HG03025 (cell line): Measurements from ENCODE around the gene UBE2E2.
"Not testable (repeated sequence)": the region's sequence is repeated elsewhere in the genome, so short reads cannot be mapped to it uniquely, and the experiment has no call there.

ENCODE experiments used
- ATAC-seq: cut with Tn5 transposase; IDR thresholded peaks from one replicate; pipeline ENCODE4 v1.9.1; 2021; ENCODE audit warnings: mild to moderate bottlenecking, moderate library complexity; ENCODE audit not compliant: unreplicated experiment, low FRiP score

The UBE2E2 gene

DNA sequence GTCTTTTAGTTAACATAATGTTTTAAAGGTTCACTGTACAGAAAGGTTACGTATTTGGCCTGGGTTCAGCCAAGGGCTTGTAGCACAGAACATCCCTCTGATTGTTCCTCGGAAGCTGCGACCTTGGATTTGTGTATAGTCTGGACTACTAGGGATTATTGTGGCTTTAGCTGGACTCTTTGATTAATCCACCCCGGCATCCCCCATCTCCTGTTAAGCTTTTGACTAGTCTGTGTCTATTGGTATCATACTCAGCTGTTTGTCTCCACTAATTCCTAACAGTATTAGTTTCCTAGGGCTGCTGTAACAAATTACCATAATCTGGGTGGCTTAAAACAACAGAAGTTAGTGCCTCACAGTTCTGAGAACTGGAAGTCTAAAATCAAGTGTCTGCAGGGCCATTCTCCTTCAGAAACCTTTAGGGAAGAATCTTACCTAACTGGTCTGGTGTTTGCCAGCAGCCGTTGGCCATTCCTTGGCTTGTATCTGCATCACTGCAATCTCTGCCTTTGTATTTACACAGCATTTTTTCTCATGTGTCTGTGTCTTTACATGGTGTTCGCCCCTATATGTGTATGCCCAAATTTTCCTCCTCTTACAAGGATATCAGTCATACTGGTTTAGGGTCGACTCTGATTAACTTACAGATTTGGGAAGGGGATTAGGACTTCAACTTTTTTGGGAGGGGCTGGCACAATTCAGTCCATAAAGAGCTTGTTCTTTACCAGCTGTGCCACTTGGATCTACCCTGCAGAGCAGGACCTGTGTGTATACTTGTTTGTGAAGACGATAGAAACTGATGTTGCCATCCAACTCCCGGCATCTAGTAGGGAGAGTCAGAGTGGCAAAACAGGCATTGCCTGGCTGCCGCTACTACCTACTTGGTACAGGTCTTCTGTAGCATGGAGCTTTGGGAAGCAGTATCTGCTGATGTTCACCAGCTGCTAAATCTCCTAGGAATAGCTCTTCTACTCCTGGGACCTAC, 117.8 kb downstream of the UBE2E2 start:
- no peak for ATAC-seq

DNA sequence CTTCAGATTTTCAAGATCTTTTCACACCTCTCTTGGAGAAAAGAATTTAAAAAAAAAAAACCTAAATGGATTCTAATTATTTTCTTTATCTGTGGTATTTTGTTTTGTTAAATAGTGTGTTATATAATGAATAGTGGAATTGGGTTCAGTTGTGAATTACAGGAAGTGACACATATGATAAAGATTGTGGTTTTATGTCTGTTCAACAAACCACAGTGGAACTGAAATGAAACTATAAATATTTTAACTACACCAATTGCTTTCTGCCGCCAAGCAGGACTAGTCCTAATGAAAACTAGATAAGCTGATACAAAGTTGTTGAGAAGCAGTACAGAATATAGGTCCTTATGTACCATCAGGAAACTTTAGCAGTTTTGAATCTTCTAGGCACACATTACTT, 121.6 kb downstream of the UBE2E2 start:
- ATAC-seq: no peak

DNA sequence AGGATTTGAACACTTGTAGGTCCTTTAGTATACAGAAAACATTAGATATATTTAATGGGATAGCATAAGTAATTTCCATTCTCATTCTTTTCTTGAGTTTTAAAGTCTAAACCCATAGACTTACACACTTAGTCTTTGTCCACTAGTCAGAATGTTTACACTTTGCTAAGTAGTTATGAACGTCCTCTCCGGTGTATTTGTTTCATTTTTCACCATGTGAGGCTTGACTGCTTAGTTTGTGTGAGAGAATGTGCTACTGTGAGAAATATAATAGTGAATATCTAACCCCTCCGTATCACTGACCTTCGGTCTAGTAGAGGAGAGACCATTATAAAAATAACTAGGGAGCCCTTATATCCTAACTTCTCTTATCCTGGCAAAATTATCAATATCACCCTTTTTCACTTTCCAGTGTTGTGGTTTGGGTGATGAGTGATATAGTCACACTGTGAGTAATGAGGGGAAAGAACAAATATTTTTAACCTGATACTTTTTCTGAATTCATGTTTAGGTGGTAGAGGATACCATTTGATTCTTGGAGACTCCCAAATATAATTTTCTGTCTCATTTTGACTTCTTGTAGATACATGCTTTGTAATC, 122.4 kb downstream of the UBE2E2 start:
- ATAC-seq: peak; percentile 66

DNA sequence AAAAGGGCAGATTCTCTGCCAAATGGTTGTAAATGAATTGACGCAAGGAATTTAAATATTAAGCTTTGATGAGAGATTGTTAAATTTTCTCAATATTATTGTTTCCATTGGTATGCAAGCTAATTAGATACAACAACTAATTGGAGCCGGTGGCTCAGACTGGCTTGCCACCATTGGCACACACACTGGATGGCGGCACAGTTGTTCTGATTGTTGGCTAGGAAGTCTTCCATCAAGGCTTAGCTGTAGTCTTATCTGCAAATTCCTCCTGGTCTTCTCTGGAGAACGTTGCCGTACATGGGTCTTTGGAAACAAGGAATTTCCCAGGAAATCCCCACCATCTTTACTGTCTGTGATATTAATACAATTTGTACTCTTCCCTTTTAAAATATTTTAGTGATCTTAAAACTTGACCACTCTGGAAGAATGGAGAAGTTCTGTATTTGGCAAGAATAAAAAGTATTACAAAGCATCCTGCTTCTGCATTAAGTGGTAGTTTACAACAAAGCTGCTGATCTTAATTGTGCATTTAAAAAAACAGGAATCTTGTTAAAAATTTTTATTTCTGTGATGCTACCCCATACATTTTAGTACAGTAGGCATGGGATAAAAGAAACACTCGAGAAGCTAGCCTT, 126.5 kb downstream of the UBE2E2 start:
- ATAC-seq: no peak

DNA sequence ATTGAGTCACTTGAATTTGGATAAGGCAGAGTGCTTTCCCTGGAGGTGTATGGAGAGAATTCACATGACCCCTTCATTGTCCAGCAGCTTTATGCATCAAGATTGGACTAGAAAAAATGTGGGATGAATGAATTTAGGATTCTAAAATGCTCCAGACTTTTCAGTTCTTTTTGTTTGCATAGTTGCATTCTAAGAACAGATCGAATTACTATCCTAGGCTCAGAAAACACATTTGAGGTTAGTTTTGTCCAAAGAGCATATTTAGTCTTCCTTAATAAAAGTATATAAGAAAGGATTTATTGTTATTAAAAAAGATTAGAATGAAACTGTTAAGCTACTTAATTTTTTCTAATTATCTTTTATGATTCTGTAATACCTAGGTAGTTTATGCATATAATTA, 127.4 kb downstream of the UBE2E2 start:
- no peak for ATAC-seq

DNA sequence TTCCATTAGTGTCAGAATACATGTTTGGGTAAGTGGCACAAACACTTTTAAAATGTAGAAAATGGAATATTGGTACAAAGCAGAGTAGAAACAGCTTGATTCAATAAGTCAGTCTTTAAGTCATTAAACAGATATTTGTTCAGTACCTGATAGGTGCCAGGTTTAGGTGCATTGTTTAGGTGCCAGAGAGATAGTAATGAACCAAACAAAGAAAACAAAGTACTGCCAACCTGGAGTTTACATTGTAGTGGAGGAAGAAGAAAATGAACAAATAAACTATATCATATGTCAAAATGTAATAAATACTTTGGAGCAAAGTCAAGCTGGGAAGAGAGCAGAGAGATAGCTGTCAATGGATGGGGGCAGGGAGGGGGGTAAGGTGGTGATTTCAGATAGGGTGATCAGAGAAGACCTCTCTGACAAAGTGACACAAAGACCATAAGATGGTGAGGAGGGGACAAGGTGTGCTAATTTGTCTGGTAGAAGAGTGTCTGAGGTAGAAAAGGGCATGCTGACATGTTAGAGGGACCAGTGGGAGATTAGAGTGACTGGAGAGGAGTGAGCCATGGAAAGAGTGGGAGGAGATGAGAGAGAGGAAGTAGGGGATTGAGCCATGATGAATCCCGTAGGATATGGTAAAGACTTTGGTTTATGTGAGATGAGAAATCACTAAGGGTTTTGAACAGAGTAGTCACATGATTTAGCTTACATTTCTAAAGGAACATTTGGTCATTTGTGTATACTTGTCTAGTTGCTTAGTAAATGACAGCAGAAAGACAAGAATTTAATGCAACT, 128.2 kb downstream of the UBE2E2 start:
- ATAC-seq: no peak

DNA sequence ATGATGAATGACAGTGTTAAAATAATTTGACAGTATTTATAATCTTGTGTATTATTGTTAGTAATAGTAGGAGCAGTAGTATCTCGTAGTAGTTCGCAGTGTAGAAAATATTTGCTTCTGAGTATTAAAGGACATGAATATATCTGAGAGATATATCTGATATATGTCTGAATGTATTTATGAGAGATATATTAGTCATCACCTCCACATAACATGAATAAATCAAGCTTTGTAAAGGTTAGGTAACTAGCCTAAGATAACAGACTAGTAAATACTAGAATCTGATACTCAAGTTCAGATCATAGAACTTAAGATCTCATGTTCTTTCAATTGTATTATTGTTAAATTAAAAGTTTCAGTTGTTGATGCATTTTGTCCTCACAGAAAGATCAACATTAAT, 130.5 kb downstream of the UBE2E2 start:
- no peak for ATAC-seq

DNA sequence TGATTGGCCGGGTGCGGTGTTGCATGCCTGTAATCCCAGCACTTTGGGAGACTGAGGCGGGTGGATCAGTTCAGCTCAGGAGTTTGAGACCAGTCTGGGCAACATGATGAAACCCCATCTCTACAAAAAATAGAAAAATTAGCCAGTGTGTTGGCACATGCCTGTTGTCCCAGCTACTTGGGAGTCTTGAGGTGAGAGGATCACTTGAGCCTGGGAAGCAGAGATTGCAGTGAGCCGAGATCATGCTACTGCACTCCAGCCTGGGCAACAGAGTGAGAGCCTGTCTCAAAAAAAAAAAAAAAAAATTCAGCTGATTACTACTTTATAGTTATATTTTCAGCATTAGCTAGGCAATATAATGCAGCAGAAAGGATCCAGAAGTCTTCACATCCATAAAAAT, 133.7 kb downstream of the UBE2E2 start:
- not testable (repeated sequence) for ATAC-seq

DNA sequence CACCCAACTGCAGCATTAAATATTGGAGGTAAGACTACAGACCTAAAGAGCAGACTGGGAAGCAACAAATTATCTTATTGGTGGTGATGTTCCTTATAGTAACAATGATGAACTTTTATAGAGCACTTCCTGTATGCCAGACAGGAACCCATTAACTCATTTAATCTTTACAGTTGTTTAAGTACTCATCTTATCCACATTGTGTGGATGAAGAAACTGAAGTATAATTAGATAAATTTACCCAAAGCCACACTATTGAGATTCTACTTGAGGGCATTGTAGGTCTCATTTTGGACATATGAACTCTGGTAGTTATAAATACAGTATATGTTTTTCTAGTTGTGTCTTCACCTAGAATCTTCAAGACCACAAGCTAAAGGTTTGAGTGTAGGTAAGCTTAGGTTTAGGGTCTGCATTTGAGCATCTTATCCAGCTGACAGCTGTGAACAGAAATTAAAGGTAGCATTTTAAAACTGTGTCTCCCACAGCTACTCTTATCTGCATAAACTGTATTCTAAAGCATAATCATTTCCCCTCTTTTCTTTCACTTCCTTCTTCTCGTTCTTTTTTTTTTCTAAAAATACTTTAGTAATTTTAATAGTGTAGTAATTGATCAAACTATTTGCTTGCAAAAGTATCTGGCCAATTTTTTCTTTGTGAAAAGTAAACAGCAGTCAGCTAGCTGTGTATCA, 138.2 kb downstream of the UBE2E2 start:
- peak; percentile 63 for ATAC-seq

DNA sequence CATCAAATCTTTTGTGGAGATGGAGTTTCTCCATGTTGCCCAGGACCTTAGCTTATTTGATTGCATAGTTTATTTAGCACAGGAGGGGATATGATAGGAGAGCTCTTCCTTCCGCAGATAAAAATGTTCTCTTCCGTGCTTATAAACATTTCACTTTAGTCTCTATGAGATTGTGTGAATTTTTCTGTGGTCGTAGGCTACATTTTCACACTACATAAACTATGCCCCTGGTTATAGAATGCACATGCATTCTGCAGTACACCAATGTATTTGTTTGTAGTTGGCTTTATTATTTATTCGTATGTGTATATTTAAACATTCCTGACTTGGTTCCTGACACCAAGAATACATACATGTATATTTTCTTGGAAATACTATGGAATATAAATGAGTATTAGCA, 139.2 kb downstream of the UBE2E2 start:
- no peak for ATAC-seq

DNA sequence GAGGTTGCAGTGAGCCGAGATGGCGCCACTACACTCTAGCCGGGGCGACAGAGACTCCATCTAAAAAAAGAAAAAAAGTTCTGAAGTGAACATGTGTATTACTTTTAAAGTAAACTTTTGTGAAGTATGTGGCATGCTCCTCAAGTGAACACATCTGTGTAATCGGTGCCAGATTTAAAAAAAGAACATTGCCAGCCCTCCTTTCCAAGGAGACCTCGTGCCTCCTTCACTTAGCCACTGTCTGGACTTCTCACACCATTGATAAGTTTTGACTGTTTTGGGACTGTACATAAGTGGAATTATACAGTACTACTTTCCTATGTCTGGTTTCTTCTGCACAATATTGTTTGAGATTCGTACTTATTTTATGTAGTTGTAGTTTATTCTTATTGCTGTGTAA, 140.4 kb downstream of the UBE2E2 start:
- ATAC-seq: no peak

DNA sequence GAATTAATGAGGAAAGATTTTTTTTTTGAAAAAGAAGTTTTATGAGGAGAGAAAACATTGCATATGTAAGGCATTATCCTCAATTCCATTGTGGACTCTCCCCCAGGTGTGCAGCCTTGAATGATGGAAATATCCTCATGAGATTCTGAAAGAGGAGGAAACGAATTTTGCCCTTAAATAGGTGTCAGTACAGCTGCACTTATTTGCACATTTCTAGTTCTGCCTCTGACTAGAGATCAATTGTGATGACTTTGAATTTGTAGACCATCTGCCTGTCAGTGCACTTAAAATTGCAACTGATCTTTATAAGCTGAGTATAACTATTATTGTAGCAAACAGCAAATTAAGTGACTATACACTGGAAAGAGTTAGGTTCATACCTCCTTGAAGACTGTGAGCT, 141.8 kb downstream of the UBE2E2 start:
- no peak for ATAC-seq

DNA sequence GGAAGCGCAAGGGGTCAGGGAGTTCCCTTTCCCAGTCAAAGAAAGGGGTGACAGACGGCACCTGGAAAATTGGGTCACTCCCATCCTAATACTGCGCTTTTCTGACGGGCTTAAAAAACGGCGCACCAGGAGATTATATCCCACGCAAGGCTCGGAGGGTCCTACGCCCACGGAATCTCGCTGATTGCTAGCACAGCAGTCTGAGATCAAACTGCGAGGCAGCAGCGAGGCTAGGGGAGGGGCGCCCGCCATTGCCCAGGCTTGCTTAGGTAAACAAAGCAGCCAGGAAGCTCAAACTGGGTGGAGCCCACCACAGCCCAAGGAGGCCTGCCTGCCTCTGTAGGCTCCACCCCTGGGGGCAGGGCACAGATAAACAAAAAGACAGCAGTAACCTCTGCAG, 146.3 kb downstream of the UBE2E2 start:
- ATAC-seq: not testable (repeated sequence)

DNA sequence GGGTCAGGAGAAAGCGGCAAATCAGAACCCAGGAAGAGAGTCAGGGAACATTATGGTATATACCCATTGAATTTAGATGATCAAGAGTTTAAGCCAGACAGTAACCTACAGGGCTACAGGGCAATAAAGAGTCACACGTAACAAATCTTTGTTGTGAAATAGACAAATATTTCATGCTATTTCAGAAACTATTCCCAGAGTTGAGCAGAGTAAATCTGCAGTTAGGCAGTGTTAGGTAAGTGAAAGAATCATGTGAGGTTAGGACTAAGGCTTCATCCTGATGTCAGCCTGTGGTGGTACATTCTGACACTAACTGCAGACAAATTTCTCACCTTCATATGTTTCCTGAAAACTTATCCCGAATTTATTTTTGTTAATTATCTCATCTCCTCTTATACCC, 153.0 kb downstream of the UBE2E2 start:
- ATAC-seq: no peak

DNA sequence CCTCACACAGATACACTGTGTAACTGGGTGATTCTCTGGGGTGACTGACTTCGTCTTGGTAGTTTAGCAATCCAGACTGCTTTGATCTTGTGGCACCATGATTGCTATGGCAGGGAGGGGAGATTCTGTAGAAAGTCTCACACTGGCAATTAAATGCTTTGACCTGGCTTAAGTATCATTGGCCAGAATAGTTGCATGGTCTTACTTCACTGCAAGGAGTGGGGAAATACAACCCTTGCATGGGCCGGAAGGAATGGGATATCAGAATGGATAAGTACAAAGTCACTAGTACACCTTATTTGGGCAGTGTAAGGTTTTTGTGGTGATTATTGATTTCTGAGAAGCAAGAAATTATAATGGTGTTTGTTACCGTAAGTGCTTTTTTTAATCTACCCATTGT, 153.8 kb downstream of the UBE2E2 start:
- no peak for ATAC-seq

DNA sequence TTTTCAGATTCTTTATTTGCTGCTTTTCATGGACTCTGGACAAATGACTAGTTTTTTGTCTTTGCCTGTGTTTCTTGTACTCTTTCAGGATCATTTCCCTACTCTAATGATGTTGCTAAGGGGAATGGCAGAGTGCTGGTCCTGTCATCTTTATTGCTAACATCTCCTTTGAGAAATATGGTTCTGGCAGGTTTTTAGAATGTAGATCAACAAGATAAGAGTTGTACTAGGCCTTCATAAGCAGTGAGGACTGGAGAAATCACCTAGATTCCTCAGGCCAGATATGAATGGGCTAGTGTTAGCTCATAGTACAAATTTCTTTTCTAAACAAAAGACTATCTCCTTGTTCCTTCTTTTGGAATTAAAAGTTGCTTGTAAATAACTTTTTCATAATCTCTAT, 156.0 kb downstream of the UBE2E2 start:
- ATAC-seq: no peak

DNA sequence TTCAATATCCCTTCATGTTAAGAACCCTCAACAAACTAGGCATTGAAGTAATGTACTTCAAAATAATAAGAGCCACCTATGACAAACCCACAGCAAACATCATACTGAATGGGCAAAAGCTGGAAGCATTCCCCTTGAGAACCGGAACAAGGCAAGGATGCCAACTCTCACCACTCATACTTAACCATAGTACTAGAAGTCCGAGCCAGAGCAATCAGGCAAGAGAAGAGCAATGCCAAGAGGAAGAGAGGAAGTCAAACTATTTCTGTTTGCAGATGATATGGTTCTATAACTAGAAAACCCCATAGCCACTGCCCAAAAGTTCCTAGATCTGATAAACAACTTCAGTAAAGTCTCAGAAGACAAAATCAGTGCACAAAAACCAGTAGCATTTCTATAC, 161.9 kb downstream of the UBE2E2 start:
- ATAC-seq: no peak

DNA sequence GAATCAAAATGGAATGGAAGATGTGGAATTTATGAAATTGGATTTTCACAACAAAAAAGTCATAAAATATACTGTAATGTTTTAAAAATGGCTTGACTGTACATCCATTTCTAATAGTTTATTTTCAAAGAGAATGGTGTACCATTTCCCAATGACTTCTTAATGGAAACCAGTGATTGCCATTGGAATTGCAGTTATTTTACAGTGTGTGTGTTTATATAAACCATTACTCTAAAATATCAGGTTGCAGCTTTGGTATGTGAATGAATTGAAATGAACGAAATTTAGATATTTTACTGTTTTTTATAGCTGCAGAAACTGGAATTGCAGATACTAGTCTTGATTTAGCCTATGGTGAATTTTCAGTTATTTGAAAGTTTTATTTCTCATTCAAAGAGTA, 165.6 kb downstream of the UBE2E2 start:
- ATAC-seq: no peak

DNA sequence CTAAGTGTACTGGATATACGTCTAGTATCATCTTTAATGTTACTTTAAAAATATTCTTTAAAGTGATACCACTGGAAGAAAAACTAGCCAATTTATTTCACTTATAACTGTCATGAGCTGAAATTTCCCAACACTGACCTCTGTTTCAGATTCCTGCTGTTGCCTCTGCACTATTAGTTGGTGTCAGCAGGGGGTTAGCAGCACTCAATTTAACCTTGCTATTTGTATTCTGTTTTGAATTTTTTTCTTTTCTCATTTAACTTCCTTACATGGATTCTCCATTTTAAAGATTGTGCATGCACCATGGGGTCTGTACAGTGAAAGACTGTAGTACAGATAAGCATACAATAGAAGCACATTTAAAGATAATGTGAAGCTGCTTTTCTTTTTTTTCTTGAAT, 169.2 kb downstream of the UBE2E2 start:
- ATAC-seq: no peak
